ENCODE data around the gene IGFL1.

DNA sequence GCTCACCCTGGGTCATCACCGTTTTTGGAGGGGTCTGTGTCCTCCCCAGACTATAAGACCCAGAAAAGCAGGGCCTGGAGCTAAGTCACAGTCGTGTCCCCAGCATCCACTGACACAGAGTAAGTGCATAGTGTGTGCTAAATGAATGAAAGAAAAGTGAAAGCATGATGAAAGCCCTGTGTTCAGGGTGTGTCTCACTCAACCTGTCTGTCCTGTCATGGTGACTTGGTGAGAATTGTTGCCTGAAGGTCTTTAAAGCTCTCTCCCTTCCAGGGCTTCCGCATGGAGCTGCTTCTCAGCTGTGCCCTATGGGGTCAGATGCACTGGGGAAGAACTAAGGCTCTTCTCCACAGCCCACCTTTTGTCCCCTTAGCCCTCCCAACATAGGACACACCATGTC lies 20.5 kb upstream of the IGFL1 start:
- TF ChIP-seq CTCF (conservative IDR thresholded peaks at IDR 0.05; ENCODE audit: low read depth, low read length) (no peak), EZH2 (IDR thresholded peaks at IDR 0.05; ENCODE audit: borderline replicate concordance, low read depth, low read length, poor library complexity, severe bottlenecking) (no peak)
